HepG2 (cell line): ENCODE data around the gene PRDM7.
"Not testable (repeated sequence)": the region's sequence is repeated elsewhere in the genome, so short reads cannot be mapped to it uniquely, and the experiment has no call there.

Experiments
- ARNTL ChIP-seq: sonication (generic); formaldehyde crosslinking; IDR thresholded peaks from 2 replicates; pipeline ENCODE4 v1.4.0; 2020; ENCODE audit warnings: mild to moderate bottlenecking, missing genetic modification reagents
- KLF13 ChIP-seq: sonication (generic); formaldehyde crosslinking; IDR thresholded peaks from 2 replicates; pipeline ENCODE4 v1.4.0; 2020; ENCODE audit warnings: mild to moderate bottlenecking, missing genetic modification reagents
- RAD51 ChIP-seq: fragments of 450-650 bp; IDR thresholded peaks from 2 replicates; pipeline ENCODE4 v1.6.1; 2016; ENCODE audit warnings: borderline replicate concordance
- SP2 ChIP-seq: sonication (generic); formaldehyde crosslinking; IDR thresholded peaks from 2 replicates; pipeline ENCODE4 v1.5.1; 2020; ENCODE audit warnings: mild to moderate bottlenecking, missing genetic modification reagents
- THAP8 ChIP-seq: sonication (generic); formaldehyde crosslinking; IDR thresholded peaks from 2 replicates; pipeline ENCODE4 v1.5.1; 2020; ENCODE audit warnings: missing genetic modification reagents, mild to moderate bottlenecking, borderline replicate concordance
- TF ChIP-seq, protein P1 (sequence below): sonication (generic); formaldehyde crosslinking; IDR thresholded peaks from 2 replicates; pipeline ENCODE4 v1.5.0; 2020; ENCODE audit warnings: mild to moderate bottlenecking, missing genetic modification reagents, moderate library complexity
- TF ChIP-seq, protein P2 (sequence below): sonication (generic); formaldehyde crosslinking; IDR thresholded peaks from 2 replicates; pipeline ENCODE4 v1.4.0; 2020; ENCODE audit warnings: missing genetic modification reagents

DNA sequence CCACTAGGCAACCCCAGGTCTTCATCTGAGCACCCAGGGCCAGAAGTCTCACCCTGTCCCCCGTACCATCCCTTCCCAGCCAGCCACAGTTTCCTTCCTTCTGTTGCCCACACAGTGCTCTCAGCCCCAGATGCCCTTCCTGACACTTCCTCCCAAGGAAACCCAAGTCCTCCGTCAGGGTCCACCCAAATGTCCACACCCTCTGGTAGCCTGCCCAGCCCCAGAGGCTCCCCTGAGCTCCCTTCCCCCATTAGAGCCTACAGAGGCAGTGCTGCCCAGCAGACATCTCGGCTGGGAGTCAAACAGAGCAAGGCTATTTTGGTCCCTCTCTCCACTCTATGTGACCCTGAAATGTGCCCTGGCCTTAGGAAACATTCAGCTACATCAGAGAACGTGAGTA is 23.7 kb upstream of the PRDM7 start:
- TF ChIP-seq, protein P1, sequence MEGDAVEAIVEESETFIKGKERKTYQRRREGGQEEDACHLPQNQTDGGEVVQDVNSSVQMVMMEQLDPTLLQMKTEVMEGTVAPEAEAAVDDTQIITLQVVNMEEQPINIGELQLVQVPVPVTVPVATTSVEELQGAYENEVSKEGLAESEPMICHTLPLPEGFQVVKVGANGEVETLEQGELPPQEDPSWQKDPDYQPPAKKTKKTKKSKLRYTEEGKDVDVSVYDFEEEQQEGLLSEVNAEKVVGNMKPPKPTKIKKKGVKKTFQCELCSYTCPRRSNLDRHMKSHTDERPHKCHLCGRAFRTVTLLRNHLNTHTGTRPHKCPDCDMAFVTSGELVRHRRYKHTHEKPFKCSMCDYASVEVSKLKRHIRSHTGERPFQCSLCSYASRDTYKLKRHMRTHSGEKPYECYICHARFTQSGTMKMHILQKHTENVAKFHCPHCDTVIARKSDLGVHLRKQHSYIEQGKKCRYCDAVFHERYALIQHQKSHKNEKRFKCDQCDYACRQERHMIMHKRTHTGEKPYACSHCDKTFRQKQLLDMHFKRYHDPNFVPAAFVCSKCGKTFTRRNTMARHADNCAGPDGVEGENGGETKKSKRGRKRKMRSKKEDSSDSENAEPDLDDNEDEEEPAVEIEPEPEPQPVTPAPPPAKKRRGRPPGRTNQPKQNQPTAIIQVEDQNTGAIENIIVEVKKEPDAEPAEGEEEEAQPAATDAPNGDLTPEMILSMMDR (CRISPR knock-in tag) = not testable (repeated sequence)
- not testable (repeated sequence) for TF ChIP-seq ARNTL; THAP8 (CRISPR knock-in tag); RAD51; SP2 (CRISPR knock-in tag); KLF13 (CRISPR knock-in tag)
- TF ChIP-seq, protein P2, sequence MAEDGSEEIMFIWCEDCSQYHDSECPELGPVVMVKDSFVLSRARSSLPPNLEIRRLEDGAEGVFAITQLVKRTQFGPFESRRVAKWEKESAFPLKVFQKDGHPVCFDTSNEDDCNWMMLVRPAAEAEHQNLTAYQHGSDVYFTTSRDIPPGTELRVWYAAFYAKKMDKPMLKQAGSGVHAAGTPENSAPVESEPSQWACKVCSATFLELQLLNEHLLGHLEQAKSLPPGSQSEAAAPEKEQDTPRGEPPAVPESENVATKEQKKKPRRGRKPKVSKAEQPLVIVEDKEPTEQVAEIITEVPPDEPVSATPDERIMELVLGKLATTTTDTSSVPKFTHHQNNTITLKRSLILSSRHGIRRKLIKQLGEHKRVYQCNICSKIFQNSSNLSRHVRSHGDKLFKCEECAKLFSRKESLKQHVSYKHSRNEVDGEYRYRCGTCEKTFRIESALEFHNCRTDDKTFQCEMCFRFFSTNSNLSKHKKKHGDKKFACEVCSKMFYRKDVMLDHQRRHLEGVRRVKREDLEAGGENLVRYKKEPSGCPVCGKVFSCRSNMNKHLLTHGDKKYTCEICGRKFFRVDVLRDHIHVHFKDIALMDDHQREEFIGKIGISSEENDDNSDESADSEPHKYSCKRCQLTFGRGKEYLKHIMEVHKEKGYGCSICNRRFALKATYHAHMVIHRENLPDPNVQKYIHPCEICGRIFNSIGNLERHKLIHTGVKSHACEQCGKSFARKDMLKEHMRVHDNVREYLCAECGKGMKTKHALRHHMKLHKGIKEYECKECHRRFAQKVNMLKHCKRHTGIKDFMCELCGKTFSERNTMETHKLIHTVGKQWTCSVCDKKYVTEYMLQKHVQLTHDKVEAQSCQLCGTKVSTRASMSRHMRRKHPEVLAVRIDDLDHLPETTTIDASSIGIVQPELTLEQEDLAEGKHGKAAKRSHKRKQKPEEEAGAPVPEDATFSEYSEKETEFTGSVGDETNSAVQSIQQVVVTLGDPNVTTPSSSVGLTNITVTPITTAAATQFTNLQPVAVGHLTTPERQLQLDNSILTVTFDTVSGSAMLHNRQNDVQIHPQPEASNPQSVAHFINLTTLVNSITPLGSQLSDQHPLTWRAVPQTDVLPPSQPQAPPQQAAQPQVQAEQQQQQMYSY (CRISPR knock-in tag) = not testable (repeated sequence)
